ENCODE measurements around the gene STT3B. TPM values are rescaled to one million over a fixed set of nuclear protein-coding genes. Genes with fewer than 3 reads are reported as not detected.

STT3B gene
- total RNA-seq, 1 donor from 2014 or later: 213 TPM

DNA sequence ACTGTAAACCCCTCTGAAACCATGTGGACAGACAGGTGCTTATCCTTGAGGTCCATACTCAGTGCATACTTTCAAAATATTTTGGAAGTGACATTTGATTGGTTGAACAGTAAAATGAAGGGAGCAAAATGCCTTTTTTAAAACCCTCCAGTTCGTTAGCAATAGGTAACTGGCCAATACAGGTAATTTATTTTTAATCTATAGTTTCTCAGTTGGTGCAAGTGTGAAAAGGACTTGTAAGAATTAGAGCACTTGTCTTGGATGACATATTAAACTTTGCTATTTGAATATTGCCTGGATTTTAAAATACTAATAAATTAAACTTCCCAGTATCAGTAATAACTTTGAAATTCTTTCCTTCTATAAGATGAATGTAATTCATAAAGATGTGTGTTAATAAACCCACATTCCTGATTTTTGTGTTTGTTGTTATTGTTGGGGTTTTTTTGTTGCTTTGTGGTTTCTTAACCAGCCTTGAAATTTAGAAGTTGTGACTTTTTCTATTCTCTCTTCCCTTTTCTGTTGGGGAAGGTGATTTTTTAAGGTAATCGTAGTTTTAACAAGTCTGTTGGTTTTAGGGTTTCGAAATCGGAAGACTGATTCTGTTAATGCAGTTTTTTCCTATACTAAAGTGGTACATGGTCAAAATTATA, 90.0 kb downstream of the STT3B start:
- H3K4me1 Mint-ChIP-seq: peaks cover 6% of the 10 kb centered on the region
- DNase-seq (ENCODE audit: low spot score): no peak
- no peaks in the 10 kb centered on the region for H3F3A ChIP-seq (ENCODE audit: low read depth)
- H3K36me3 ChIP-seq: peaks cover 18% of the 10 kb centered on the region
- peaks cover 16% of the 10 kb centered on the region for H3K4me1 ChIP-seq
- no peaks in the 10 kb centered on the region for H3K79me2 ChIP-seq (ENCODE audit: low read depth)
- no peak overlapping the region for H3K4me3 ChIP-seq
- no peaks in the 10 kb centered on the region for H4K20me1 ChIP-seq (ENCODE audit: low read depth)
- no peak overlapping the region for H3K4me2 ChIP-seq
- H3K27ac Mint-ChIP-seq: no peak overlapping the region
- TF ChIP-seq EZH2 (IDR thresholded peaks at IDR 0.05) (no peak), EZH2phosphoT487 (IDR thresholded peaks at IDR 0.05) (no peak)
- TF ChIP-seq, protein P1, sequence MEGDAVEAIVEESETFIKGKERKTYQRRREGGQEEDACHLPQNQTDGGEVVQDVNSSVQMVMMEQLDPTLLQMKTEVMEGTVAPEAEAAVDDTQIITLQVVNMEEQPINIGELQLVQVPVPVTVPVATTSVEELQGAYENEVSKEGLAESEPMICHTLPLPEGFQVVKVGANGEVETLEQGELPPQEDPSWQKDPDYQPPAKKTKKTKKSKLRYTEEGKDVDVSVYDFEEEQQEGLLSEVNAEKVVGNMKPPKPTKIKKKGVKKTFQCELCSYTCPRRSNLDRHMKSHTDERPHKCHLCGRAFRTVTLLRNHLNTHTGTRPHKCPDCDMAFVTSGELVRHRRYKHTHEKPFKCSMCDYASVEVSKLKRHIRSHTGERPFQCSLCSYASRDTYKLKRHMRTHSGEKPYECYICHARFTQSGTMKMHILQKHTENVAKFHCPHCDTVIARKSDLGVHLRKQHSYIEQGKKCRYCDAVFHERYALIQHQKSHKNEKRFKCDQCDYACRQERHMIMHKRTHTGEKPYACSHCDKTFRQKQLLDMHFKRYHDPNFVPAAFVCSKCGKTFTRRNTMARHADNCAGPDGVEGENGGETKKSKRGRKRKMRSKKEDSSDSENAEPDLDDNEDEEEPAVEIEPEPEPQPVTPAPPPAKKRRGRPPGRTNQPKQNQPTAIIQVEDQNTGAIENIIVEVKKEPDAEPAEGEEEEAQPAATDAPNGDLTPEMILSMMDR (IDR thresholded peaks at IDR 0.05): no peak
- H3K27ac ChIP-seq: no peak overlapping the region
- no peak overlapping the region for H2AFZ ChIP-seq (replicated peaks)
- no peaks in the 10 kb centered on the region for H3K9me3 ChIP-seq (ENCODE audit: low read depth)
- H3K27me3 ChIP-seq: no peaks in the 10 kb centered on the region
- H3K27me3 Mint-ChIP-seq (ENCODE audit: insufficient read depth, low read depth): no peaks in the 10 kb centered on the region
- H3K9ac ChIP-seq: no peak overlapping the region
- H3K9me3 Mint-ChIP-seq: no peaks in the 10 kb centered on the region
- peaks cover 46% of the 10 kb centered on the region for H3K36me3 Mint-ChIP-seq
- H3K4me3 Mint-ChIP-seq: no peak overlapping the region

DNA sequence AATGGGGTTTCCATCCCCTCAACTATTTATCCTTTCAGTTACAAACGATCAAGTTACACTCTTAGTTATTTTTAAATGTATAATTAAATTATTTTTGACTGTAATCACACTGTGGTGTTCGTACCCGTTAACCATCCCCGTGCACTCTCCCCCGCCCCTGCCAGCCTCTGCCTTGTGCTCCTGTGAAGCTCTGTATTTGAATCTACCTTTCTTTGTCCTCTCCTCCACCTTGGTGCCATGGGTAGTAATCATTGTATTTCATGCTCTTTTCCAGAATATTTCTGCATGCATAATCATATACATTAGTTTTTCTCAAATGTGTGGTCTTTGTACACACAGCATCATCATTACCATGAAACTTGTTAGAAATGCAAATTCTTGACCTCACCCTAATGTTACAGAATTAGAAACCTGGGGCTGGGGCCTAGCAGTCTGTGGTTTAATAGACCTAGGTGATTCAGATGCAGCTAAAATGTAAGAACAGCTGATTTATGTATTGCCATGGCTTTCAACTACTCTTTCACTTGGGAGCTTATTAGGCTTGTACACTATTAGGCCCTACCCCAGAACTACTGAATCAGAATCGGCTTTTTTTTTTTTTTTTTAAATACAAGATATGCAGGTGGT, 91.5 kb downstream of the STT3B start:
- H3K79me2 ChIP-seq (ENCODE audit: low read depth): no peaks in the 10 kb centered on the region
- H3K27ac ChIP-seq: no peak overlapping the region
- no peaks in the 10 kb centered on the region for H3K9me3 Mint-ChIP-seq
- H3K9ac ChIP-seq: no peak overlapping the region
- no peaks in the 10 kb centered on the region for H4K20me1 ChIP-seq (ENCODE audit: low read depth)
- TF ChIP-seq EZH2phosphoT487 (IDR thresholded peaks at IDR 0.05) (no peak), EZH2 (IDR thresholded peaks at IDR 0.05) (no peak)
- TF ChIP-seq, protein P1 (IDR thresholded peaks at IDR 0.05): no peak
- no peaks in the 10 kb centered on the region for H3F3A ChIP-seq (ENCODE audit: low read depth)
- no peak overlapping the region for H3K27ac Mint-ChIP-seq
- no peak overlapping the region for H3K4me3 ChIP-seq
- H3K4me2 ChIP-seq: no peak overlapping the region
- H3K27me3 ChIP-seq: no peaks in the 10 kb centered on the region
- no peak overlapping the region for H3K4me3 Mint-ChIP-seq
- no peak for DNase-seq (ENCODE audit: low spot score)
- no peaks in the 10 kb centered on the region for H3K9me3 ChIP-seq (ENCODE audit: low read depth)
- H3K36me3 ChIP-seq: peaks cover 14% of the 10 kb centered on the region
- H3K36me3 Mint-ChIP-seq: peaks cover 48% of the 10 kb centered on the region
- peaks cover 16% of the 10 kb centered on the region for H3K4me1 ChIP-seq
- H3K4me1 Mint-ChIP-seq: peaks cover 6% of the 10 kb centered on the region
- no peak overlapping the region for H2AFZ ChIP-seq (replicated peaks)
- no peaks in the 10 kb centered on the region for H3K27me3 Mint-ChIP-seq (ENCODE audit: insufficient read depth, low read depth)

DNA sequence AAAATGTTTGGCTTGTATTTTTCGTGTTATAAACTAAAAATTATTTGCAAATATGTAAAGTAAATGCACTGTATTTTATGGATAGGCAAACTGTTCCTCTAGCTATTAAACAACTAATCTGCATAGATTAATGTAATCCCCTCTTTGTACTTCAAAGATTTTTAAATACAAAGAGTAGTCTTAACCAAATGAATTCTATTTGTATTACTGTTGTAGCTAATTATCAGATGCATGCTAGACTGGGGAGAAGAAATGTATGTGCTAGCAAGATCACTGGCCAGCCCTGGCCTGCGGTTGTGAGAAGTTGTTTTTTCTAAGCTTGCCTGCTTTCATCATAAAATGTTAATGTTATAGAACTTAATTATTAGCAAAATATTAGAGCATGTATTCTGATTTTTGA, 92.6 kb downstream of the STT3B start:
- no peak overlapping the region for H3K27ac Mint-ChIP-seq
- no peaks in the 10 kb centered on the region for H3K27me3 ChIP-seq
- DNase-seq (ENCODE audit: low spot score): peak; percentile 5
- no peaks in the 10 kb centered on the region for H3K9me3 Mint-ChIP-seq
- H3K4me3 Mint-ChIP-seq: no peak overlapping the region
- TF ChIP-seq EZH2phosphoT487 (IDR thresholded peaks at IDR 0.05): no peak
- TF ChIP-seq EZH2 (IDR thresholded peaks at IDR 0.05): no peak
- TF ChIP-seq, protein P1 (IDR thresholded peaks at IDR 0.05): no peak
- H3K27ac ChIP-seq: no peak overlapping the region
- no peaks in the 10 kb centered on the region for H3K9me3 ChIP-seq (ENCODE audit: low read depth)
- H3K4me3 ChIP-seq: no peak overlapping the region
- H3K4me1 ChIP-seq: peaks cover 14% of the 10 kb centered on the region
- no peaks in the 10 kb centered on the region for H3K79me2 ChIP-seq (ENCODE audit: low read depth)
- no peak overlapping the region for H2AFZ ChIP-seq (replicated peaks)
- peaks cover 8% of the 10 kb centered on the region for H3K36me3 ChIP-seq
- H3K9ac ChIP-seq: no peak overlapping the region
- H3K27me3 Mint-ChIP-seq (ENCODE audit: insufficient read depth, low read depth): no peaks in the 10 kb centered on the region
- no peaks in the 10 kb centered on the region for H4K20me1 ChIP-seq (ENCODE audit: low read depth)
- H3K4me1 Mint-ChIP-seq: peaks cover 6% of the 10 kb centered on the region
- no peak overlapping the region for H3K4me2 ChIP-seq
- no peaks in the 10 kb centered on the region for H3F3A ChIP-seq (ENCODE audit: low read depth)
- H3K36me3 Mint-ChIP-seq: peaks cover 53% of the 10 kb centered on the region
